GM23338 (cell line): ENCODE results near the gene IPCEF1. TPM values are rescaled to one million over a fixed set of nuclear protein-coding genes. Genes with fewer than 3 reads are reported as not detected.

Experiments
- ATAC-seq: fragments of 200-7000 bp; cut with Tn5 transposase; 3 replicates; pipeline ENCODE4 v1.9.1; 2020
- DNase-seq: peaks from one replicate; pipeline ENCODE4 v3.0.0-alpha.2; 2015; ENCODE audit warnings: low spot score
- H2AFZ ChIP-seq: fragments of 200-600 bp; sonication (generic); 2 replicates; pipeline ENCODE4 v1.8.0; 2016; ENCODE audit warnings: antibody characterized with exemption, mild to moderate bottlenecking, moderate library complexity
- H3F3A ChIP-seq: fragments of 200-600 bp; sonication (generic); replicated peaks from 2 replicates; pipeline ENCODE4 v1.8.0; 2017; ENCODE audit warnings: antibody characterized with exemption, mixed run types, low read depth
- H3K27ac ChIP-seq: fragments of 200-600 bp; sonication (generic); 2 replicates; pipeline ENCODE4 v1.6.1; 2016; ENCODE audit warnings: low read depth
- H3K27me3 ChIP-seq: fragments of 200-600 bp; sonication (generic); 2 replicates; pipeline ENCODE4 v1.8.0; 2016; ENCODE audit warnings: mild to moderate bottlenecking, mixed run types, moderate library complexity; ENCODE audit not compliant: insufficient read depth
- H3K36me3 ChIP-seq: fragments of 200-600 bp; sonication (generic); 2 replicates; pipeline ENCODE4 v1.8.0; 2016; ENCODE audit warnings: mild to moderate bottlenecking; ENCODE audit not compliant: insufficient read depth
- H3K4me1 ChIP-seq: fragments of 200-600 bp; sonication (generic); 2 replicates; pipeline ENCODE4 v1.8.0; 2016; ENCODE audit warnings: mild to moderate bottlenecking, moderate library complexity; ENCODE audit not compliant: insufficient read depth
- H3K4me2 ChIP-seq: fragments of 200-600 bp; sonication (generic); 2 replicates; pipeline ENCODE4 v1.7.1; 2017; ENCODE audit warnings: mixed run types
- H3K4me3 ChIP-seq: fragments of 200-600 bp; sonication (generic); 2 replicates; pipeline ENCODE4 v1.6.1; 2016; ENCODE audit warnings: mixed run types
- H3K79me2 ChIP-seq: fragments of 200-600 bp; sonication (generic); replicated peaks from 2 replicates; pipeline ENCODE4 v1.8.0; 2017; ENCODE audit warnings: mild to moderate bottlenecking; ENCODE audit not compliant: insufficient read depth
- H3K9me2 ChIP-seq: fragments of 200-600 bp; sonication (generic); 2 replicates; pipeline ENCODE4 v1.8.0; 2017; ENCODE audit not compliant: insufficient read depth
- H4K20me1 ChIP-seq: fragments of 200-600 bp; sonication (generic); replicated peaks from 2 replicates; pipeline ENCODE4 v1.8.0; 2017; ENCODE audit warnings: mild to moderate bottlenecking; ENCODE audit not compliant: insufficient read depth
- H3K27ac Mint-ChIP-seq: 2 replicates; pipeline ENCODE4 v1.8.0; 2020; ENCODE audit warnings: inconsistent platforms, mild to moderate bottlenecking, moderate library complexity, mixed read lengths
- H3K27me3 Mint-ChIP-seq: 3 replicates; pipeline ENCODE4 v1.8.0; 2022; ENCODE audit warnings: low read depth, mild to moderate bottlenecking, moderate library complexity, mixed read lengths, inconsistent platforms; ENCODE audit not compliant: insufficient read depth, poor library complexity
- H3K36me3 Mint-ChIP-seq: 3 replicates; pipeline ENCODE4 v1.8.0; 2021; ENCODE audit warnings: low read depth, mild to moderate bottlenecking, inconsistent platforms, moderate library complexity, mixed read lengths
- H3K4me1 Mint-ChIP-seq: 3 replicates; pipeline ENCODE4 v1.8.0; 2020; ENCODE audit warnings: mild to moderate bottlenecking, inconsistent platforms, mixed read lengths
- H3K4me3 Mint-ChIP-seq: 3 replicates; pipeline ENCODE4 v1.8.0; 2021; ENCODE audit warnings: moderate library complexity, mild to moderate bottlenecking, inconsistent platforms, mixed read lengths
- H3K9me3 Mint-ChIP-seq: 3 replicates; pipeline ENCODE4 v1.8.0; 2020; ENCODE audit warnings: moderate library complexity, mild to moderate bottlenecking, inconsistent platforms, mixed read lengths
- CTCF ChIP-seq, 2 experiments: fragments of 200-600 bp in 1 of 2; sonication (generic) in 1 of 2; conservative IDR thresholded peaks; 2 replicates each; pipeline versions ENCODE4 v1.5.1 to v1.6.1; 2016 to 2017; ENCODE audit warnings: antibody characterized with exemption in 2 of 2, low read depth in 2 of 2, mild to moderate bottlenecking in 2 of 2, moderate library complexity in 1 of 2
- ETS1 ChIP-seq: IDR thresholded peaks from 2 replicates; pipeline ENCODE4 v1.6.1; 2016; ENCODE audit warnings: antibody characterized with exemption
- EZH2 ChIP-seq: fragments of 200-600 bp; sonication (generic); IDR thresholded peaks from one replicate; pipeline ENCODE4 v1.8.0; 2017; ENCODE audit warnings: antibody characterized with exemption, mild to moderate bottlenecking, low read depth; ENCODE audit not compliant: unreplicated experiment
- EZH2phosphoT487 ChIP-seq: fragments of 200-600 bp; sonication (generic); IDR thresholded peaks from one replicate; pipeline ENCODE4 v1.8.1; 2018; ENCODE audit warnings: antibody characterized with exemption; ENCODE audit not compliant: unreplicated experiment
- JUNB ChIP-seq: IDR thresholded peaks from one replicate; pipeline ENCODE4 v1.6.1; 2016; ENCODE audit warnings: antibody characterized with exemption; ENCODE audit not compliant: unreplicated experiment
- NANOG ChIP-seq: IDR thresholded peaks from 2 replicates; pipeline ENCODE4 v1.6.1; 2016; ENCODE audit warnings: antibody characterized with exemption, borderline replicate concordance
- POLR2AphosphoS5 ChIP-seq: IDR thresholded peaks from 2 replicates; pipeline ENCODE4 v1.6.1; 2016; ENCODE audit warnings: antibody characterized with exemption, low read depth
- REST ChIP-seq: IDR thresholded peaks from one replicate; pipeline ENCODE4 v1.6.1; 2018; ENCODE audit warnings: antibody characterized with exemption; ENCODE audit not compliant: unreplicated experiment
- STAT1 ChIP-seq: IDR thresholded peaks from one replicate; pipeline ENCODE4 v1.6.1; 2016; ENCODE audit warnings: antibody characterized with exemption; ENCODE audit not compliant: unreplicated experiment
- ZNF114 ChIP-seq: fragments of 250-450 bp; sonication (Bioruptor Pico); IDR thresholded peaks from 2 replicates; pipeline ENCODE4 v1.5.0; 2020; ENCODE audit warnings: mild to moderate bottlenecking, moderate library complexity
- ZNF331 ChIP-seq: fragments of 250-450 bp; sonication (Bioruptor Pico); IDR thresholded peaks from 2 replicates; pipeline ENCODE4 v1.5.0; 2020; ENCODE audit warnings: low read depth, mild to moderate bottlenecking, moderate library complexity
- ZNF462 ChIP-seq: fragments of 250-450 bp; sonication (Bioruptor Pico); IDR thresholded peaks from 2 replicates; pipeline ENCODE4 v1.5.0; 2020; ENCODE audit warnings: mild to moderate bottlenecking, moderate library complexity
- polyA plus RNA-seq: library from polyadenylated mRNA; unstranded; fragments of >200 nt; fragmentation: Nextera tagmentation; extraction: Ambion mirVana; gene quantifications from 2 replicates; pipeline ENCODE4 v1.2.1, GENCODE V29; 2016
- total RNA-seq: library from RNA; depleted of rRNA; stranded (reverse); fragments of >200 nt; shearing (Covaris generic); gene quantifications from 2 replicates; pipeline ENCODE4 v1.2.3, GENCODE V29; 2014

IPCEF1 gene
- total and polyA plus RNA-seq, 2 experiments from 2014 or later: 0.15 to 1.8 TPM

- peaks cover 16% of the 10 kb centered on the region for H3K4me1 Mint-ChIP-seq
- Histone ChIP-seq H3K79me2 (no peaks in the 10 kb centered on the region), H3K36me3 (no peaks in the 10 kb centered on the region), H3K4me3 (no peak overlapping the region), H3K9me2 (no peaks in the 10 kb centered on the region), H2AFZ (peak overlapping the region; percentile 89), H3K4me1 (peaks cover 8% of the 10 kb centered on the region), H3K4me2 (0 out of 2 replicates have a peak overlapping the region, but pooled peaks have one; percentile 12), H3K27me3 (no peaks in the 10 kb centered on the region), H3F3A (no peaks in the 10 kb centered on the region), H4K20me1 (no peaks in the 10 kb centered on the region), H3K27ac (peak overlapping the region; percentile 60)
- DNase-seq (peak; percentile 20), ATAC-seq (peak; percentile 73)
- TF ChIP-seq REST (no peak), EZH2phosphoT487 (no peak), NANOG (no peak), STAT1 (no peak), EZH2 (no peak), ZNF462 (CRISPR knock-in tag) (no peak), POLR2AphosphoS5 (no peak), ZNF114 (CRISPR knock-in tag) (no peak), JUNB (no peak), ZNF331 (CRISPR knock-in tag) (no peak), CTCF (conservative IDR thresholded peaks at IDR 0.05; ENCODE audit: low read depth in 2 of 2) (no peak), ETS1 (no peak)
- no peak overlapping the region for H3K4me3 Mint-ChIP-seq
- H3K36me3 Mint-ChIP-seq: no peaks in the 10 kb centered on the region
- no peaks in the 10 kb centered on the region for H3K9me3 Mint-ChIP-seq
- H3K27ac Mint-ChIP-seq: no peak overlapping the region
- no peaks in the 10 kb centered on the region for H3K27me3 Mint-ChIP-seq
Observed at GRCh38 chr6:154219250-154219649, 137.4 kb downstream of the IPCEF1 start.
